HEK293 (cell line): ENCODE measurements around the gene LARP1.

Experiments used
- CTCF ChIA-PET: fragments of 350-600 bp; formaldehyde crosslinking; extraction: SDS; loops from one replicate; lab custom pipeline; 2021; ENCODE audit warnings: antibody characterized with exemption; lab: Yijun Ruan, JAX
- POLR2A ChIA-PET: fragments of 300-600 bp; formaldehyde crosslinking; extraction: SDS; loops from one replicate; lab custom pipeline; 2020; ENCODE audit warnings: antibody characterized with exemption, inconsistent platforms; lab: Yijun Ruan, JAX
- H3K27ac ChIP-seq: fragments of 200-500 bp; sonication (Bioruptor generic); 2 replicates; pipeline ENCODE4 v1.5.1; 2014; ENCODE audit warnings: low read depth, low read length, control low read depth, inconsistent platforms; ENCODE audit errors: extremely low read depth
- H3K36me3 ChIP-seq, 2 experiments: fragments of 200-500 bp in 1 of 2; sonication (Bioruptor generic) in 1 of 2; 1 replicate in 1 of 2; 2 replicates in 1 of 2; pipeline ENCODE4 v1.5.1; 2014 to 2017; ENCODE audit warnings: inconsistent platforms in 2 of 2, low read length in 2 of 2; ENCODE audit not compliant: control insufficient read depth in 2 of 2, insufficient read depth in 1 of 2
- H3K4me1 ChIP-seq: fragments of 200-500 bp; sonication (Bioruptor generic); 2 replicates; pipeline ENCODE4 v1.5.1; 2014; ENCODE audit warnings: mild to moderate bottlenecking, low read length, inconsistent platforms; ENCODE audit not compliant: control insufficient read depth, insufficient read depth
- H3K4me3 ChIP-seq: 2 replicates; pipeline ENCODE4 v1.5.1; 2011; ENCODE audit warnings: low read depth, mild to moderate bottlenecking, control low read depth, low read length, moderate library complexity
- H3K9me3 ChIP-seq: fragments of 200-500 bp; sonication (Bioruptor generic); 2 replicates; pipeline ENCODE4 v1.5.1; 2014; ENCODE audit warnings: low read depth, low read length, inconsistent platforms; ENCODE audit not compliant: control insufficient read depth, insufficient read depth
- EGR2 ChIP-seq: fragments of 450-650 bp; formaldehyde crosslinking; IDR thresholded peaks from 2 replicates; pipeline ENCODE4 v1.5.1; 2016; ENCODE audit warnings: low read depth, missing biosample characterization, missing genetic modification characterization
- ELK4 ChIP-seq: IDR thresholded peaks from 2 replicates; pipeline ENCODE4 v1.6.1; 2011; ENCODE audit warnings: mild to moderate bottlenecking, low read depth, low read length, borderline replicate concordance
- GLIS2 ChIP-seq: fragments of 450-650 bp; formaldehyde crosslinking; IDR thresholded peaks from 2 replicates; pipeline ENCODE4 v1.5.1; 2016; ENCODE audit warnings: missing biosample characterization, missing genetic modification characterization
- HOXA7 ChIP-seq: sonication (generic); formaldehyde crosslinking; IDR thresholded peaks from 2 replicates; pipeline ENCODE4 v1.8.1; 2022; ENCODE audit warnings: missing genetic modification reagents, borderline replicate concordance
- KLF8 ChIP-seq: fragments of 450-650 bp; formaldehyde crosslinking; IDR thresholded peaks from 2 replicates; pipeline ENCODE4 v1.5.1; 2016; ENCODE audit warnings: missing biosample characterization, missing genetic modification characterization
- MYNN ChIP-seq: fragments of 450-650 bp; formaldehyde crosslinking; IDR thresholded peaks from 2 replicates; pipeline ENCODE4 v1.5.1; 2016; ENCODE audit warnings: missing biosample characterization, missing genetic modification characterization, borderline replicate concordance
- SP3 ChIP-seq: fragments of 450-650 bp; formaldehyde crosslinking; IDR thresholded peaks from 2 replicates; pipeline ENCODE4 v1.5.1; 2016; ENCODE audit warnings: missing biosample characterization, missing genetic modification characterization
- YY2 ChIP-seq: fragments of 450-650 bp; formaldehyde crosslinking; IDR thresholded peaks from 2 replicates; pipeline ENCODE4 v1.5.1; 2016; ENCODE audit warnings: missing biosample characterization, missing genetic modification characterization
- ZBTB20 ChIP-seq: fragments of 450-650 bp; formaldehyde crosslinking; IDR thresholded peaks from 2 replicates; pipeline ENCODE4 v1.5.1; 2016; ENCODE audit warnings: missing biosample characterization, missing genetic modification characterization
- ZBTB44 ChIP-seq: fragments of 450-650 bp; IDR thresholded peaks from 2 replicates; pipeline ENCODE4 v1.5.1; 2018; ENCODE audit warnings: missing biosample characterization, mild to moderate bottlenecking, missing genetic modification characterization
- ZBTB7A ChIP-seq: fragments of 450-650 bp; formaldehyde crosslinking; IDR thresholded peaks from 2 replicates; pipeline ENCODE4 v1.5.1; 2016; ENCODE audit warnings: low read depth, missing biosample characterization, missing genetic modification characterization
- ZBTB8A ChIP-seq: fragments of 450-650 bp; formaldehyde crosslinking; IDR thresholded peaks from 2 replicates; pipeline ENCODE4 v1.5.1; 2016; ENCODE audit warnings: missing biosample characterization, missing genetic modification characterization
- ZEB2 ChIP-seq: fragments of 450-650 bp; formaldehyde crosslinking; IDR thresholded peaks from 2 replicates; pipeline ENCODE4 v1.5.1; 2016; ENCODE audit warnings: missing biosample characterization, missing genetic modification characterization
- ZIC2 ChIP-seq: fragments of 450-650 bp; formaldehyde crosslinking; IDR thresholded peaks from 2 replicates; pipeline ENCODE4 v1.5.1; 2016; ENCODE audit warnings: missing biosample characterization, missing genetic modification characterization
- ZNF133 ChIP-seq: fragments of 450-650 bp; formaldehyde crosslinking; IDR thresholded peaks from 2 replicates; pipeline ENCODE4 v1.5.1; 2016; ENCODE audit warnings: missing biosample characterization, missing genetic modification characterization
- ZNF221 ChIP-seq: fragments of 450-650 bp; formaldehyde crosslinking; IDR thresholded peaks from 2 replicates; pipeline ENCODE4 v1.5.1; 2017; ENCODE audit warnings: missing biosample characterization, missing genetic modification characterization, borderline replicate concordance
- ZNF335 ChIP-seq: fragments of 450-650 bp; formaldehyde crosslinking; conservative IDR thresholded peaks from 2 replicates; pipeline ENCODE4 v1.5.1; 2016; ENCODE audit warnings: missing biosample characterization, missing genetic modification characterization
- ZNF433 ChIP-seq: fragments of 450-650 bp; formaldehyde crosslinking; IDR thresholded peaks from 2 replicates; pipeline ENCODE4 v1.5.1; 2016; ENCODE audit warnings: missing biosample characterization, missing genetic modification characterization, low read depth
- ZNF501 ChIP-seq: fragments of 450-650 bp; formaldehyde crosslinking; IDR thresholded peaks from 2 replicates; pipeline ENCODE4 v1.5.1; 2016; ENCODE audit warnings: missing biosample characterization, missing genetic modification characterization
- ZNF518A ChIP-seq: fragments of 450-650 bp; formaldehyde crosslinking; conservative IDR thresholded peaks from 2 replicates; pipeline ENCODE4 v1.5.1; 2016; ENCODE audit warnings: low read depth, missing biosample characterization, missing genetic modification characterization
- ZNF558 ChIP-seq: fragments of 450-650 bp; formaldehyde crosslinking; IDR thresholded peaks from 2 replicates; pipeline ENCODE4 v1.5.1; 2016; ENCODE audit warnings: missing biosample characterization, missing genetic modification characterization
- ZNF623 ChIP-seq: fragments of 450-650 bp; formaldehyde crosslinking; IDR thresholded peaks from 2 replicates; pipeline ENCODE4 v1.5.1; 2016; ENCODE audit warnings: missing biosample characterization, missing genetic modification characterization
- ZNF677 ChIP-seq: fragments of 450-650 bp; IDR thresholded peaks from 2 replicates; pipeline ENCODE4 v1.5.0; 2018; ENCODE audit warnings: missing biosample characterization, mild to moderate bottlenecking, missing genetic modification characterization, moderate library complexity
- ZNF692 ChIP-seq: fragments of 450-650 bp; formaldehyde crosslinking; IDR thresholded peaks from 2 replicates; pipeline ENCODE4 v1.5.1; 2016; ENCODE audit warnings: missing biosample characterization, missing genetic modification characterization
- ZNF843 ChIP-seq: fragments of 450-650 bp; formaldehyde crosslinking; IDR thresholded peaks from 2 replicates; pipeline ENCODE4 v1.5.1; 2016; ENCODE audit warnings: missing biosample characterization, missing genetic modification characterization
- ZSCAN23 ChIP-seq: fragments of 450-650 bp; formaldehyde crosslinking; IDR thresholded peaks from 2 replicates; pipeline ENCODE4 v1.5.1; 2016; ENCODE audit warnings: missing biosample characterization, missing genetic modification characterization

Gene LARP1

GRCh38 chr5:154851351-154851750 is 96.2 kb downstream of the LARP1 start:
- H3K4me3 ChIP-seq, result no peak overlapping the region
- H3K36me3 ChIP-seq, result no peaks in the 10 kb centered on the region; a peak in 1 of 3 replicates
- peaks cover 4% of the 10 kb centered on the region; the same call in 1 of the 2 replicates for H3K4me1 ChIP-seq
- CTCF ChIA-PET, result interaction anchor here (0.5 kb wide), 1 partner anchor 599 kb away, joined by 3 read pairs; no protein-coding TSS in a partner anchor
- TF ChIP-seq ZNF335 (no peak), ZBTB44 (tag by site-specific recombination) (no peak), ZSCAN23 (tag by site-specific recombination) (no peak), ZNF501 (tag by site-specific recombination) (no peak), ELK4 (no peak), ZNF518A (no peak), ZNF623 (tag by site-specific recombination) (no peak), ZEB2 (tag by site-specific recombination) (no peak), YY2 (tag by site-specific recombination) (no peak), ZNF221 (tag by site-specific recombination) (no peak), ZNF133 (tag by site-specific recombination) (no peak)
- H3K27ac ChIP-seq, result no peak overlapping the region
- POLR2A ChIA-PET, result interaction anchor here (1.0 to 1.5 kb wide), 3 partner anchors 9 to 16 kb away, joined by 4 to 6 read pairs (median 4); no protein-coding TSS in a partner anchor
- H3K9me3 ChIP-seq, result no peaks in the 10 kb centered on the region

GRCh38 chr5:154857530-154858296 is 102.5 kb downstream of the LARP1 start:
- CTCF ChIA-PET, result interaction anchor here (0.5 to 0.7 kb wide), 4 partner anchors 33 to 231 kb away, joined by 3 to 4 read pairs (median 3); no protein-coding TSS in a partner anchor
- peak overlapping the region; percentile 90 for H3K4me3 ChIP-seq
- 0 out of 2 replicates have a peak, but pooled peaks have one; percentile 8 for TF ChIP-seq ZBTB7A (tag by site-specific recombination)
- TF ChIP-seq KLF8 (tag by site-specific recombination), result peak; percentile 88
- no peak for TF ChIP-seq ZNF558 (tag by site-specific recombination)
- TF ChIP-seq ZNF677 (tag by site-specific recombination), result no peak
- TF ChIP-seq ZBTB8A (tag by site-specific recombination), result peak; percentile 99
- no peak for TF ChIP-seq ZNF433 (tag by site-specific recombination)
- TF ChIP-seq ZNF692 (tag by site-specific recombination), result peak; percentile 56; the same call in 1 of the 2 replicates
- peak; percentile 50; the same call in 1 of the 2 replicates for TF ChIP-seq SP3 (tag by site-specific recombination)
- TF ChIP-seq ZBTB20 (tag by site-specific recombination), result peak; percentile 77
- peak; percentile 10; the same call in 1 of the 2 replicates for TF ChIP-seq ZIC2
- TF ChIP-seq MYNN, result peak; percentile 48
- peak; percentile 89 for TF ChIP-seq GLIS2 (tag by site-specific recombination)
- TF ChIP-seq ZNF843, result peak; percentile 38; the same call in 1 of the 2 replicates
- TF ChIP-seq EGR2 (tag by site-specific recombination), result peak; percentile 79
- no peak for TF ChIP-seq HOXA7 (CRISPR knock-in tag)

More at GRCh38 chr5:154857530-154858296, 102.5 kb downstream of the LARP1 start:
- POLR2A ChIA-PET, result interaction anchor here (0.6 to 1.6 kb wide), 7 partner anchors 12 to 472 kb away, joined by 3 to 9 read pairs (median 3); no protein-coding TSS in a partner anchor
- no peaks in the 10 kb centered on the region for H3K9me3 ChIP-seq
- 0 out of 2 replicates have a peak, but pooled peaks cover 3% of the 10 kb centered on the region for H3K4me1 ChIP-seq
- H3K27ac ChIP-seq, result peak overlapping the region; percentile 89
- H3K36me3 ChIP-seq, result peaks cover 0 to 4% of the 10 kb centered on the region in 2 experiments; a peak in 1 of 3 replicates
